ENCODE results near the gene SDR9C7.

DNA sequence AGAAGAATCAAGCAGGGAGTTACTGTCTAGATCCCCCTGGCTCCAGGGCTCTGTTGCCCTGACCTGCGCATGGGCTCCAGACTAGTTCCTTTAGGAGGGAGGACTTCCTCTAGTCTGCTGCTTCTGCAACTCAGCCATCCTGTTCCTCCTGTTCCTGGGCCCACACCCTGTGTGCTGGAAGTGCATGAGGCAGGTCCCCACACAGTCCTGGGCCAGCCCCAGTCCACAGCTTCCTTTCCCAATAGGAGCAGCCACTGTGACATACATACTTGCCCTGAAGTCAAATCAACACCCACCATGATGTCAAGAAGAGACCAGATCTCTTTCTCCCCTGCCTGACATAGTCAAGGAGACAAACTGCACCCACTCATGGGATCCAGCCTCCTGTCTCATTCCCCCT lies 1.3 kb downstream of the SDR9C7 start:
- TF ChIP-seq, protein P1, sequence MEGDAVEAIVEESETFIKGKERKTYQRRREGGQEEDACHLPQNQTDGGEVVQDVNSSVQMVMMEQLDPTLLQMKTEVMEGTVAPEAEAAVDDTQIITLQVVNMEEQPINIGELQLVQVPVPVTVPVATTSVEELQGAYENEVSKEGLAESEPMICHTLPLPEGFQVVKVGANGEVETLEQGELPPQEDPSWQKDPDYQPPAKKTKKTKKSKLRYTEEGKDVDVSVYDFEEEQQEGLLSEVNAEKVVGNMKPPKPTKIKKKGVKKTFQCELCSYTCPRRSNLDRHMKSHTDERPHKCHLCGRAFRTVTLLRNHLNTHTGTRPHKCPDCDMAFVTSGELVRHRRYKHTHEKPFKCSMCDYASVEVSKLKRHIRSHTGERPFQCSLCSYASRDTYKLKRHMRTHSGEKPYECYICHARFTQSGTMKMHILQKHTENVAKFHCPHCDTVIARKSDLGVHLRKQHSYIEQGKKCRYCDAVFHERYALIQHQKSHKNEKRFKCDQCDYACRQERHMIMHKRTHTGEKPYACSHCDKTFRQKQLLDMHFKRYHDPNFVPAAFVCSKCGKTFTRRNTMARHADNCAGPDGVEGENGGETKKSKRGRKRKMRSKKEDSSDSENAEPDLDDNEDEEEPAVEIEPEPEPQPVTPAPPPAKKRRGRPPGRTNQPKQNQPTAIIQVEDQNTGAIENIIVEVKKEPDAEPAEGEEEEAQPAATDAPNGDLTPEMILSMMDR (IDR thresholded peaks at IDR 0.05), result no peak
- TF ChIP-seq POLR2A (IDR thresholded peaks at IDR 0.05), result no peak

Measured in body of pancreas (tissue), 4 donors.